Loucy (cell line): ENCODE data around the gene DCST1.
A peak's percentile ranks its signal among the peaks of the same experiment; 100 is the strongest.

ENCODE experiments used
- EZH2phosphoT487 ChIP-seq: fragments of 200-600 bp; IDR thresholded peaks from 2 replicates; pipeline ENCODE4 v1.6.1; 2018; ENCODE audit warnings: antibody characterized with exemption, mild to moderate bottlenecking, moderate library complexity, borderline replicate concordance
- TF ChIP-seq, protein P1 (sequence below): fragments of 200-600 bp; sonication (generic); conservative IDR thresholded peaks from 2 replicates; pipeline ENCODE4 v1.5.1; 2014; ENCODE audit warnings: mild to moderate bottlenecking, antibody characterized with exemption, low read length

DNA sequence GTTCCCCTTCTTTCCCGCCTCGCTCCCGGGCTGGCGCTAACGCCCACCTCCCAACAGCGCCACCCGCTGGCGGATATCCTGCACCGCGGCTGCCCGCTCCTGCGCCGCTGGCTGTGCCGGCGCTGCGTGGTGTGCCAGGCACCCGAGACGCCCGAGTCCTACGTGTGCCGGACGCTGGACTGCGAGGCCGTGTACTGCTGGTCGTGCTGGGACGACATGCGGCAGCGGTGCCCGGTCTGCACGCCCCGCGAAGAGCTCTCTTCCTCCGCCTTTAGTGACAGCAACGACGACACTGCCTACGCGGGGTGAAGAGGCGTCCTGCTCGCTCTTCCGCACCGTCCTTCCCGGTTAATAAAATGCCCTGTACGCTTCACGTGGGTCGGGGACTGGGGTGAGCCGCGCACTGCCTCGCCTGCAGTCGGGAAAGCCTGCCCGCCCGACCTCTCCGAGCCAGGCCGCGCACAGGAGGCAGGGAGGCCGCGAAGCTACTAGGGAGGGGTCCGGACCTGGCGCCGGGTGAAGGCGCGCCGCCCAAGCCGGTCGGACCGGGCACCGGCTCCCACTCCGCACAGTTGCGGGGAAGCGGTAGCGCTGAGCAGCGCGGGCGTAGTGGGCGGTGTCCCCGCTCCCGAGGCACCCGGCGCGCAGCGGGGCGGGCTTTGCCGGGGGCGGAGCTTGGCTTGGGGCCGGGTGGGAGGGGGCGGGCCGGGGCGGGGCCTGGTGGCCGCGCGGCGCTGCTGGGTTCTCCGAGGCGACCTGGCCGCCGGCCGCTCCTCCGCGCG, 17.1 kb downstream of the DCST1 start, which contains the start of gene ADAM15:
- TF ChIP-seq, protein P1, sequence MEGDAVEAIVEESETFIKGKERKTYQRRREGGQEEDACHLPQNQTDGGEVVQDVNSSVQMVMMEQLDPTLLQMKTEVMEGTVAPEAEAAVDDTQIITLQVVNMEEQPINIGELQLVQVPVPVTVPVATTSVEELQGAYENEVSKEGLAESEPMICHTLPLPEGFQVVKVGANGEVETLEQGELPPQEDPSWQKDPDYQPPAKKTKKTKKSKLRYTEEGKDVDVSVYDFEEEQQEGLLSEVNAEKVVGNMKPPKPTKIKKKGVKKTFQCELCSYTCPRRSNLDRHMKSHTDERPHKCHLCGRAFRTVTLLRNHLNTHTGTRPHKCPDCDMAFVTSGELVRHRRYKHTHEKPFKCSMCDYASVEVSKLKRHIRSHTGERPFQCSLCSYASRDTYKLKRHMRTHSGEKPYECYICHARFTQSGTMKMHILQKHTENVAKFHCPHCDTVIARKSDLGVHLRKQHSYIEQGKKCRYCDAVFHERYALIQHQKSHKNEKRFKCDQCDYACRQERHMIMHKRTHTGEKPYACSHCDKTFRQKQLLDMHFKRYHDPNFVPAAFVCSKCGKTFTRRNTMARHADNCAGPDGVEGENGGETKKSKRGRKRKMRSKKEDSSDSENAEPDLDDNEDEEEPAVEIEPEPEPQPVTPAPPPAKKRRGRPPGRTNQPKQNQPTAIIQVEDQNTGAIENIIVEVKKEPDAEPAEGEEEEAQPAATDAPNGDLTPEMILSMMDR, result peak; percentile 54
- no peak for TF ChIP-seq EZH2phosphoT487
